Retinal pigment epithelial cell (primary cell): ENCODE measurements around the gene RPRD2.

Experiments used
- DNase-seq: peaks from one replicate; pipeline ENCODE4 v3.0.0-alpha.2; 2010; ENCODE audit warnings: low read depth
- H3K4me3 ChIP-seq: 2 replicates; pipeline ENCODE4 v1.5.1; 2011; ENCODE audit warnings: mild to moderate bottlenecking, low read length, control low read depth, moderate library complexity
- CTCF ChIP-seq: conservative IDR thresholded peaks from 2 replicates; pipeline ENCODE4 v1.5.1; 2011; ENCODE audit warnings: low read depth, low read length, control low read depth, inconsistent platforms

The RPRD2 gene

GRCh38 chr1:150352866-150353265, 11.1 kb upstream of the RPRD2 start:
- no peak for DNase-seq
- H3K4me3 ChIP-seq = no peak overlapping the region
- no peak for TF ChIP-seq CTCF

DNA sequence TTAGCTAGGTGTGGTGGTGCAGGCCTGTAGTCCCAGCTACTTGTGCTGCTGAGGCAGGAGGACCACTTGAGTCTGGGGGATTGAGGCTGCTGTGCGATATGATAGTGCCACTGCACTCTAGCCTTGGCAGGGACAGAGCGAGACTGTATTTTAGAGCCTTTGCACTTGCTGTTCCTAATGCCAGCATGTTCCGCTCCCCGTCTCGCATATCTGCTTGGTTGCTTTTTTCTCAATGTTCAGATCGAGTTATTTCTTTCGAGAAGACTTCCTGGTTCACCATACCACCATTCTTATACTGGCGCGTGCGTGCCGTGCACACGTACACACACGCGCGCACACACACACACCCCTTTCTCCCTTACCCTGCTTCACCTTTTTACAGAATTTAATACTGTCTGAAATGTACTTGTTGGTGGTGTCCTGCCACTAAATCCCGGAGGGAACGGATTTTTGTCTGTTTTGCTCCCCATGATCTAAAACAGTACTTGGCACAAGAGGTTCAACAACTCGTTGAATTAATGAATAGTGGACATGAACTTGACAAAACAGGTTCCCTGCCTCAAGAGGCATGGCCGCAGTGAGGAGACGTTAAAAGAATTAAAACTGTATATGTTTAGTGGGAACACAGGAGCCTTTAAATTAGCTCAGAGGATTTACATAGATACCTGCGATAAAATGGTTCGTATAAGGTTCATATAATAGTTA, 1.1 kb upstream of the RPRD2 start:
- no peak for TF ChIP-seq CTCF
- no peak for DNase-seq
- peak overlapping the region; percentile 97 for H3K4me3 ChIP-seq

DNA sequence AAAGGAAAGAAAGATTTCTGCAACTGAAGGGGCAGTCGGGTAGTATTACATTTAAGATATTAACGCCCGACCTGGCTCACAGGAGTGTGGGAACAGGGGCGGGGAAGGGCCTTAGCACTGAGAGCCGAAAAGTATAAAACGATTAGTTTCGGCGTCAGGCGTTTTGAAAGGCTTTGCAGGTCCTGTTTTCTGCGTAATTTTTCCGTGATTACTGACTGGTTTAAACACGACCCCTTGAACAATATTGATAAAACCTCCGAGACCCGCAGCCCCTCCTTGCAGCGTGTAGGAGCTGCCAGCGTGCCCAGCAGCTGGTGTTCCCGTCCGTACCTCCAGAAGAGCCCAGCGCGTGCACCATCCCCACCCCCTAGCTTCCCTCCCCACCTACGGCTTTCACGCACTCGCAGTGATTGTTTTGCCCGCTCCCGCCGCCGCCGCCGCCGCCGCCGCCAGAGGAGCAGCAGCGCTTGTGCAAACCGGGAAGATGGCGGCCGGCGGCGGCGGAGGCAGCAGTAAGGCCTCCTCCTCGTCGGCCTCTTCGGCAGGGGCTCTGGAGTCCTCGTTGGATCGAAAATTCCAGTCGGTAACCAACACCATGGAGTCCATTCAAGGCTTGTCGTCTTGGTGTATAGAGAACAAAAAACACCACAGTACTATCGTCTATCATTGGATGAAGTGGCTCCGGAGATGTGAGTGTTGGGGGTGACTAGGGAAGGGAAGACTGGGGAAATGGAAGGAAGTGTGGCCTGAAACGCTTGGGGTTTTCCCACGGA, 470 bp downstream of the RPRD2 start:
- H3K4me3 ChIP-seq = peak overlapping the region; percentile 97
- TF ChIP-seq CTCF = no peak
- DNase-seq = no peak

DNA sequence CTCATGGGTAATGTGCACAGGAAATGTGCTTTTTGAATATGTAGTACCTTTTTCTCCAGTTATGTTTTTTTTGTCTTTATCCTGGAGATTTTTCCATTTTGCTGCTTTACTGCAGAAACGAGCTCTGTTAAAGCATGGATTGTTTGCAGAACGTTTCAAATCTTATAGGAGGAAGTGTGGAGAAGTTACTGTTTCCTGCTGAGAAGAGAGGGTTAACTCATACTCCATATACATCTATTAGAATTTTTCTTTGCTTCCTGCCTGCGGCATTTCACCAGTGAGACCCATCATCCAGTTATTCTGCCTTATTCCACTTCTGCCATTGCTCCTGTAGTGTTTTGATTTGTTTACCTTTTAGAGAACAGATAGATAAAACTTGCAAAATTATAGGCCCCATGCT, 2.0 kb downstream of the RPRD2 start:
- DNase-seq = no peak
- peak overlapping the region; percentile 97 for H3K4me3 ChIP-seq
- no peak for TF ChIP-seq CTCF

GRCh38 chr1:150366416-150367296, 2.7 kb downstream of the RPRD2 start:
- peak overlapping the region; percentile 97 for H3K4me3 ChIP-seq
- DNase-seq = no peak
- no peak for TF ChIP-seq CTCF

GRCh38 chr1:150371110-150371509, 7.2 kb downstream of the RPRD2 start:
- no peak overlapping the region for H3K4me3 ChIP-seq
- no peak for DNase-seq
- no peak for TF ChIP-seq CTCF
